ENCODE results near the gene SSC5D.
"Not testable (repeated sequence)": the region's sequence is repeated elsewhere in the genome, so short reads cannot be mapped to it uniquely, and the experiment has no call there.

SSC5D gene

DNA sequence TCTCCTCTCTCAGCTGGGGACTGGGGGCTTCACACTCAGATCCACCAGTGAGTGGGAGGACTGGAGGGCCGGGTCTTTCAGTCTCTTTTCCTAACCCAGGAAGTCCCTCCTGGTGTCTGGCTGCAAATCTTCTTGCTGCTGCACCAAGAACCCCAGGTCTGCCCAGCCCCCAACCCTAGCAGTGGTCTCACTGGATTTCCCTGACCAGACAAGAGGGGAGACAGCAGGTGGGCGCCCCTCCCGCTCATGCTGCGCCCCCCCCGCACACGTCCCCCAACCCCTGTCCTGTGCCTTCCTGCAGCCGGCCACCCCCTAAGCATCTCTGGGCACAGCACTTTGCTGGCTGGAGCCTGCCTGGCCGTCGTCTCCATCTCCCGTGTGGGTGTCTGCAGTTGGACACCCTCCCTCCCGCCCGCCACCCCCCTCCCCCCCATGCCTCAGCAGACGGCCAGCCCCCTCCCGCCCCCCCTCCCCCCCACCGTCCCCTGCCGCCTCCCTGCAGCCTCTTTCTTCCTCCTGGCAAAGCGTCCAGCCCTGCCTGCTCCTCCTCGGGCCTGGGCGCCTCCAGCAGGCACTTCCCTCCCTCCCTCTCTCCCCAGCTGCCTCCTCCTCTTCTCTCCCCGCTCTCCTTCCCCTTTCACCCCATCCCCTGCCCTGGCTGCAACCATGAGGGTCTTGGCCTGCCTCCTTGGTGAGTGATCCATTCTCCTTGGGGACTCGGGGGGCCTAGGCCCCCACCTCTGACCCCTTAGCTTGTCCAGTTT, at the start of gene SSC5D:
Gene SSC5D, plus strand, starts transcription at position 513 of the 764 bp plus-strand sequence. Its CDS starts 154 bp downstream, at position 667.
- DNase-seq (ENCODE audit: low read depth in 2 of 2): no peak

DNA sequence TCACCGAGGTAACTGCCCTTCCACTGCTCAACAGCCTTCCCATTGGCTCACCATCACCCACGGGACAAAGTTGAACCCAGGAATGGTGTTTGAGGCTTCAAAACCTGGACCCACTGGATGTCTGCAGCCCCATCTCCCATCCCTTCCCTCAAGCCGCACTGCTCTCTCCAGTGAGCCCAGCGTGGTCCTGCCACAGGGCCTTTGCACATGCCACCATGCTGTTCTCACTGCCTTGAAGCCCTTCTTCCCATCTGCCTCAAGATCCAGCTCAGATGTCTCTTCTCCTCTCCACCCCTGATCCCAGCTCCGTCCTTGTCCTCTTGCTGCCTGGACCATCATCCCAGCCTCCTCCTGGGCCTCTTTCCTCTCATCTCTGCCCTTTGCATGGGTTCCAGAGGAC, 49.2 kb upstream of the SSC5D start:
- DNase-seq (ENCODE audit: low read depth in 2 of 2): no peak

- no peak for DNase-seq (ENCODE audit: low read depth in 2 of 2)
Observed at GRCh38 chr19:55440411-55441105, 47.7 kb upstream of the SSC5D start.

- no peak for DNase-seq (ENCODE audit: low read depth in 2 of 2)
Observed at GRCh38 chr19:55441319-55441691, 46.9 kb upstream of the SSC5D start.

DNA sequence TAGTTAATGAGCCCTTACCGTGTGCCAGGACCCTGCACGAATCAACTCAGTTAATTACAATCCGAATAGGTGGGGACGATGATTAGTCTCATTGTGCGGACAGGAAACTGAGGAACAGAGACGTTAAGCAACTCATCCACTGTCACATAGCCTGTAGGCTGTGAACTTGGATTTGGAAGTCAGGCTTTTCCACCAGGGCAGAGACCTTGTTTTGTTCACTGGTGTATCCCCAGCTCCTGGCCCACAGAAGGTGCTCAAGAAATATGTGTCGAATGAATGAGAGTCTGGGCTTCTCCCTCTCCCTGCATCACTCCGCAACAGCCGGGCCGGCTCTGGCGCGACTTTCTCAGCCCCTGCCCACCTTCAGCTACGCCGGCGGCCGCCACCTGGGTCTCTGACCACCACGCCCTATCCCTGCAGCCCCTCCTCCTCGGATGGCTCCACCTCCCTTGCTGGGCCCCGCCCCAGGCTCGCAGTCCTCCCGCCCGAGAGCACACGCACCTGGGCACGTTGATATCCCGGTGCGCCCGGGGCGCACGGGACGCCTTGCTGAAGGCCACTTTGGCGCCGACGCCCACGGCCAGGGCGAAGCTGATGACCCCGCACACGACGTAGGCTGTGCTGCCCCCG, 46.4 kb upstream of the SSC5D start:
- DNase-seq (ENCODE audit: low read depth in 2 of 2): no peak

- DNase-seq (ENCODE audit: low read depth in 2 of 2): no peak
Observed at GRCh38 chr19:55442372-55442961, 45.8 kb upstream of the SSC5D start.

DNA sequence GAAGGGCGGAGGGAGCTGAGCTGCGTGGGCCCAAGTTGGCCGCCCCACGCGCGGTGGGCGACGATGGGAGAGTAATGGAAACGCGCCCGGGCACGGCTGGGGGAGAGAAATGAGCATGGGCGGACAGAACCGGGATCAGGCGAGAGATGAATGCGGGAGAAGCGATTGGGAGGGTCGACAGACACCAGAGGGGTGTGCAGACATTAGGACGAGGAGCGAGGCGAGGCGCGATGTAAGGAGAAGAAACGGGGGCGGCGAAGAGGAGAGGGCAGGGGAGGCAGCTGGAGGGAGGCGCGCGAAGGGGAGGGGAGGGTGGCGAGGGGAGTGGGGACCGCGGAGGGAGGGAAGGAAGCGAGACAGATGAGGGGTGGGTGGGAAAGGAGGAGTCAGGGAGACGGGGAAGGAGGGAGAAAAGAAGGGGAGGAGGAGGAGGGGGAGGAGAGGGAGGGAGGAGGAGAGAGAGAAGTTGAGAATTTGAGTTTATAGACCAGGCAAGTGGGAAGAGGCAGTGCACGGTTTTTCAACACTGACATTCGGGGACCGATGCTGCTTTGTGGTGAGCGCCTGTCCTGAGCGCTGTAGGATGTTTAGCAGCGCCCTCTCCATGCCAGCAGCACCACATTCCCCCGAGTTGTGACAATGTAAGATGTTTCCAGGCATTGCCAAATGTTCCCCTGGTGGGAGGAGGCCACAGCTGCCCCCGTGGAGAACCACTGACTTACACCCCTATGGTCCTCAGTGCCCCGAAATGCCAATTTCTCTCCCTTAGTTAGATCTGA, 45.0 kb upstream of the SSC5D start, which contains the start of gene SHISA7:
Gene SHISA7, minus strand, starts transcription at position 256 of the 779 bp plus-strand sequence. CDS start 437 bp downstream, outside the sequence.
- no peak for DNase-seq (ENCODE audit: low read depth in 2 of 2)

DNA sequence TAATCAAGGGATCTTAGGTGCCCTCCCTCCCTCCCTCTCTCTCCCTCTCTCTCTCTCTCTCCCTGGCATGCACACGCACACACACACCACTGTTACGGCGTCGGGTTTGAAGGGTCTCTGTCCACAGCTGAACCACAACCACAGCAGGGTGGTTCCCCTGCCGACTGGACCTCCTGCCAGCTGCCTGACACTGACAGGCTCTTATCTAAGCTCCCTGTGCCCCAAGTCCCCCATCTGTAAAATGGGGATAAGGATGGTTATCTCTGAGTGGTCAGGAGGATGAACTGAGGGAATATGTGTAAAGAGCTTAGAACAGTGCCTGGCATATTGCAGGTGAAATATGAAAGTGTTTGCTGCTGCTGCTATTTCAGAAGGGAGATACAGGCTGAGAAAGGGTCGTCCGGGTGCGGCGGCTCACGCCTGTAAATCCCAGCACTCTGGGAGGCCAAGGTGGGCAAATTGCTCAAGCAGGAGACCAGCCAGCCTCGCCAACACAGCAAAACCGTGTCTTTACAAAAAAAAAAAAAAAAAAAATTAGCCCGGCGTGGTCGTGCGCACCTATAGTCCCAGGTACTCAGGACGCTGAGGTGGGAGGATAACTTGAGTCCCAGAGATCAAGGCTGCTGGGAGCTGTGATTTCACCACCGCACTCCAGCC, 44.3 kb upstream of the SSC5D start:
- DNase-seq (ENCODE audit: low read depth in 2 of 2): no peak

DNA sequence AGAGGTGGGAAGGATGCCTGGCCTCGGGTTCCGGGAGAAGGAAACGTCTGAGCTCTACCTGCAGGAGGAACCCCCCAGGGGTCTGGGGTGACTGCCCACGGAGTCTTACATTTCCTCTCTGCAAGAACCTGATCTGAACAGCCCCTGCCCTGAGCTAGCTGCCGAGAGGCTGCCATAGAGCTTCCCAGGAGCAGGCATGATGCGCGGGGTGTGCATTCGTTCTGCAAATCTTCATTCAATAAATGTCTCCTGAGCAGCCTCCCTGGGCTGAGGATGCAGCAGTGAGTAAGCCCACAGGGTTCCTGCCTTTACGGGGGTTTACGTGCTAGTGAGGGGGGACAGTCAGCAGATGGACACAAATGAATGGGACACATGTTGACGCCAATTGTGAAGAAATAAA, 43.6 kb upstream of the SSC5D start:
- no peak for DNase-seq (ENCODE audit: low read depth in 2 of 2)

GRCh38 chr19:55446060-55446459, 42.2 kb upstream of the SSC5D start:
- no peak for DNase-seq (ENCODE audit: low read depth in 2 of 2)

DNA sequence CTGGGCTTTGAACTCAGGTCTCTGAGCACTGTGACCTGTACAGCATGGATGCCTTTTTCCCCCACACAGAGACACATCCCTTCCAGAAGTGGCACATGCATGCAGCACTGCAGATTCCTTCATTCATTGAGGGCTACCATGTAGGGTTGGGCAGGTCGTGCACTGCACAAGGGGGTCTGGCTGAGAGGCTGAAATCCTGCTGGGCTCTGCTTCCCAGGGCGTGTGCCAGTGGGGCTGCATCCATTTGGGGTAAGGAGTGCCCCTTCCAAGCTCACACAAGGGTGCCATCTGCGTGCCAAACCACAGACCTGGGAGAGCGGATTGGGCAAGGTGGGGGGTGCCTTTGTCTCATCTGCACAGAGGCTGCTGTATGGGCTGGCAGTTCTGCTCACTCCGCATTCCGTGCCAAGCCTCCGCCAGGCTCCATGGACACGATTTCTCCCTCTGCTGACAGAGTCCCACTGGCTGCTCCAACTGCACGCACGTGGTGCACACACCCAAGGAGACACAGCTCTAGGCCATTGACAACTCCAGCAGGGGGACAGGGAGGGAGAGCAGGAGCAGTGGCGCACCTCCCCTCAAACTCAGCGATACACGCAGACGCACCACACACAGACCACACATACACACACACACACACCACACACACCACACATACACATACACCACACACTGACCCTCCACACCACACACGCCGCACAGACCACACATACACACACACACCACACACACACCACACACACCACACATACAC, 40.6 kb upstream of the SSC5D start:
- no peak for DNase-seq (ENCODE audit: low read depth in 2 of 2)

DNA sequence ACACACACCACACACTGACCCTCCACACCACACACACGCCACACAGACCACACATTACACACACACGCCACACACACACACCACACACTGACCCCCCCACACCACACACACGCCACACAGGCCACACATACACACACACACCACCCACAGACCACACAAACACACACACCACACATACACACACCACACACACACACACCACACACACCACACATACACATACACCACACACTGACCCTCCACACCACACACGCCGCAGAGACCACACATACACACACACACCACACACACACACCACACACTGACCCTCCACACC, 40.1 kb upstream of the SSC5D start:
- DNase-seq (ENCODE audit: low read depth in 2 of 2): not testable (repeated sequence)

- DNase-seq (ENCODE audit: low read depth in 2 of 2): no peak
Observed at GRCh38 chr19:55449469-55449868, 38.8 kb upstream of the SSC5D start.

- no peak for DNase-seq (ENCODE audit: low read depth in 2 of 2)
Observed at GRCh38 chr19:55451163-55451964, 36.9 kb upstream of the SSC5D start.

DNA sequence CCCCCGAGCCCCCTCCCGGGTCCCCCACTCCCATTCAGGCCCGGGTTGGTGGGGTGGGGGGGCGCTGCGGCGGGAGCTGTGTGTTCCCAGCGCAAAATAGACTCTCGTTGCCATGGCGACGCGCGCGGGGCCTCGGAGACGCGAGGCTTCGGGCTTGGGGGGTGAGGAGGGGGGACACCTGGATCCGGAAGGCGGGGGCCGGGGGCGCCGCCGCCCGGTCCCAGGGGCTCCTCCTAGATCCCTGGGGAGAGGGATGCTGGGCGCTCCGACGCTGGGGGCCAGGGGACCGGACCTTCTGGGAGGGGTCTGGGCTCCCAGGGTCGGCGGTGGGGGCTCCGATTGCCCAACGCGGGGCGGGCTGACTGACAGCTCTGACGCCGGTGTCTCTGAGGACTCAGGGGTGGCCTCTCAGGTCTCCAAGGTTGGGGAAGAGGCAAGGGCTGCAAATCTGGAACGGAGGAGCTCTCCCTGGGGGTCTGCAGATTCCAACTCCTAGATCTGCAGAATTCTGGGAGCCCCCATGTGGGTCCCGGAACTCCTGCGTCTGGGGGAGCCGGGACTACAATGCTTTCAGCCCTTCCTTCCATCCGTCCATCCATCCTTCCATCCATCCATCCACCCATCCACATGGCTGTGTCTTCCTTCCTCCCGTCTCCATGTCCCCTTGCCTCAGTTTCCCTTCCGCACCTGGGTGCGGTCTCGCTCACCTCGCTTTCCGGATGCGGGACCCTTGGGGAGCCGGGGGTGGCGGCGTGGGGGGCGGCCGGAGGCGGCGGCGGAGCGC, 36.1 kb upstream of the SSC5D start:
- no peak for DNase-seq (ENCODE audit: low read depth in 2 of 2)

DNA sequence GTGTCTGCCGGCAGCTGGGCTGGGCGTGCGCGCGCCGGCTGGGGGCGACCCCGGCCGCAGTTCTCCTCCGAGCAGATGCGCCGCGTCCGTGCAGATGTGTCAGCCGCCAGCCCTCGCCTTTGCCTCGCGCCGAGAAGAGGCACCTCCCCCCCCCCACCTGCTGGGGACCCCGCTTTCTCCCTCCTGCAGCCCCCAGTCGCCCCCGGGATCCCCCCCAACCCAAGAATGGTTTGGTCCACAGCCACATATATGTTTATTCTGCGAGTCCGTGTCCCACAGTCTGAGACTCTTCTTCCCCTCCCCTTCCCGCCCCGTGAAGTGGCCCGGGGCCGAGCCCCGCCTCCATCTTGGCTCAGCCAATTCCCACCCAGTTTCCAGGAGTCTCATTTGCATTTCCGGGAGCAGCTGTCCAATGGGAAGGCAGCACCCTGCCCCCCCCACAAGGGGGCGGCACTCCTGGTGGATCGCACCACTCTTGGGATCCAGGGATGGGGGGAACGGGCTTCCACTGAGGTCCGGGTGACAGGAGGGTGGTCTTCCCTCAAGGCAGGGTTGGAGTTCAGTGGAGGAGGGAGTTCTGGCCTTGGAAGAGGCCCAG, 35.4 kb upstream of the SSC5D start:
- no peak for DNase-seq (ENCODE audit: low read depth in 2 of 2)

- DNase-seq (ENCODE audit: low read depth in 2 of 2): no peak
Observed at GRCh38 chr19:55453511-55454260, 34.5 kb upstream of the SSC5D start.

DNA sequence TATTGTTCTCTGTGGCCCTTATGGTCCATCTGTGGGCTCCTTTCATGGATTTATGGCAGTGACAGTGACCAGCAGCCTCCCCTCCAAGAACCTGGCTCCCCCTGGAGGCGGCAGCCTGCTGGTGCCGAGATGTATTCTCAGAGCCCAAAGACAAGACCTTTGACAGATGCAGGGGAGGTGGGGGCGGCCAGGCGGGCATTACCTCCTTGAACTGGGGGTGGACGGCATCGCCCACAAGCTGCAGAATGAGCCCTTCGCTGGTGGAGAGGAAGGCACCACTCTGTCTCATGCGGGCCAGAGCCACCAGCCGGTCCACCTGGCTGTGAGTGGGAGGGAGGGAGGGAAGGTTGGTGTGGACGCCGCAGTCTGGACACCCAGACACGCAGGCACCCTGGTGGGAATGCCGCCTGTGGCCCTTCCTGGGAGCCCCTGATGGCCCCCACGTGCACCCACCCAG, 33.4 kb upstream of the SSC5D start:
- DNase-seq (ENCODE audit: low read depth in 2 of 2): no peak

Measured in stimulated activated CD8-positive, alpha-beta memory T cell treated with anti-CD3 and anti-CD28 coated beads, Interleukin-15, amount 100 ng/mL, for 4 hours (primary cell).